Measurements from ENCODE around the gene IYD. TPM values are rescaled to one million over a fixed set of nuclear protein-coding genes. Genes with fewer than 3 reads are reported as not detected.
A peak's percentile ranks its signal among the peaks of the same experiment; 100 is the strongest.

IYD gene
- polyA plus RNA-seq, 4 donors = 2.7 to 6.3 (median 3.2) TPM

GRCh38 chr6:150394053-150394898, 25.5 kb downstream of the IYD start:
- no peak for DNase-seq (ENCODE audit: low read depth in 4 of 4, low spot score in 3 of 4)

- DNase-seq (ENCODE audit: low read depth in 4 of 4, low spot score in 3 of 4) = no peak
Measured at GRCh38 chr6:150394899-150395295, 26.1 kb downstream of the IYD start.

- DNase-seq (ENCODE audit: low read depth in 4 of 4, low spot score in 3 of 4) = peak in 2 of 4 donors; percentile 48 to 52
Measured at GRCh38 chr6:150395388-150396009, 26.7 kb downstream of the IYD start.

- DNase-seq (ENCODE audit: low read depth in 4 of 4, low spot score in 3 of 4) = peak; percentile 76 to 90 (median 88)
Measured at GRCh38 chr6:150403458-150404246, 34.8 kb downstream of the IYD start.

- no peak for DNase-seq (ENCODE audit: low read depth in 4 of 4, low spot score in 3 of 4)
Measured at GRCh38 chr6:150406948-150407347, 38.1 kb downstream of the IYD start.

GRCh38 chr6:150408842-150409241, 40.0 kb downstream of the IYD start:
- no peak for DNase-seq (ENCODE audit: low read depth in 4 of 4, low spot score in 3 of 4)

GRCh38 chr6:150409576-150410066, 40.8 kb downstream of the IYD start:
- peak in 1 of 4 donors; percentile 63 for DNase-seq (ENCODE audit: low read depth in 4 of 4, low spot score in 3 of 4)

- peak in 1 of 4 donors; percentile 60 for DNase-seq (ENCODE audit: low read depth in 4 of 4, low spot score in 3 of 4)
Measured at GRCh38 chr6:150410399-150410798, 41.6 kb downstream of the IYD start.

GRCh38 chr6:150410906-150411305, 42.1 kb downstream of the IYD start:
- DNase-seq (ENCODE audit: low read depth in 4 of 4, low spot score in 3 of 4) = no peak

- no peak for DNase-seq (ENCODE audit: low read depth in 4 of 4, low spot score in 3 of 4)
Measured at GRCh38 chr6:150412221-150412620, 43.4 kb downstream of the IYD start.

GRCh38 chr6:150413198-150413597, 44.4 kb downstream of the IYD start:
- no peak for DNase-seq (ENCODE audit: low read depth in 4 of 4, low spot score in 3 of 4)

GRCh38 chr6:150413781-150414281, 45.0 kb downstream of the IYD start:
- DNase-seq (ENCODE audit: low read depth in 4 of 4, low spot score in 3 of 4) = no peak

GRCh38 chr6:150416128-150416527, 47.3 kb downstream of the IYD start:
- DNase-seq (ENCODE audit: low read depth in 4 of 4, low spot score in 3 of 4) = no peak

- no peak for DNase-seq (ENCODE audit: low read depth in 4 of 4, low spot score in 3 of 4)
Measured at GRCh38 chr6:150417250-150417649, 48.4 kb downstream of the IYD start.

GRCh38 chr6:150417899-150418826, 49.4 kb downstream of the IYD start:
- peak in 2 of 4 donors; percentile 65 to 77 for DNase-seq (ENCODE audit: low read depth in 4 of 4, low spot score in 3 of 4)

GRCh38 chr6:150418827-150419594, 50.2 kb downstream of the IYD start:
- DNase-seq (ENCODE audit: low read depth in 4 of 4, low spot score in 3 of 4) = peak in 1 of 4 donors; percentile 66

- no peak for DNase-seq (ENCODE audit: low read depth in 4 of 4, low spot score in 3 of 4)
Measured at GRCh38 chr6:150420428-150420827, 51.6 kb downstream of the IYD start.

- no peak for DNase-seq (ENCODE audit: low read depth in 4 of 4, low spot score in 3 of 4)
Measured at GRCh38 chr6:150420926-150421325, 52.1 kb downstream of the IYD start.

GRCh38 chr6:150425508-150425907, 56.7 kb downstream of the IYD start:
- no peak for DNase-seq (ENCODE audit: low read depth in 4 of 4, low spot score in 3 of 4)

Measured in right renal pelvis (tissue), 4 donors.